HUES64 (cell line): ENCODE measurements around the gene OR51G1.

ENCODE experiments used
- H3K27ac ChIP-seq: 2 replicates; pipeline ENCODE4 v1.7.0; 2013; ENCODE audit warnings: low read depth, low read length, inconsistent platforms
- H3K27me3 ChIP-seq: 2 replicates; pipeline ENCODE4 v1.6.1; 2013; ENCODE audit warnings: mild to moderate bottlenecking, low read length; ENCODE audit not compliant: insufficient read depth
- H3K36me3 ChIP-seq: 2 replicates; pipeline ENCODE4 v1.6.1; 2013; ENCODE audit warnings: mild to moderate bottlenecking, low read length; ENCODE audit not compliant: insufficient read depth
- H3K4me1 ChIP-seq: 2 replicates; pipeline ENCODE4 v1.6.1; 2013; ENCODE audit warnings: mild to moderate bottlenecking, low read length, moderate library complexity; ENCODE audit not compliant: insufficient read depth
- H3K4me3 ChIP-seq: 2 replicates; pipeline ENCODE4 v1.5.1; 2013; ENCODE audit warnings: mild to moderate bottlenecking, low read length, moderate library complexity
- H3K9ac ChIP-seq: 2 replicates; pipeline ENCODE4 v1.6.1; 2013; ENCODE audit warnings: mild to moderate bottlenecking, low read depth, low read length
- H3K9me3 ChIP-seq: 2 replicates; pipeline ENCODE4 v1.6.1; 2013; ENCODE audit warnings: low read depth, low read length; ENCODE audit not compliant: insufficient read depth
- WGBS: fragments of 150-250, 120-280 bp; methylation state at CpG from one replicate; pipeline ENCODE4 v1.1.7; 2013; ENCODE audit warnings: missing lambda C conversion rate; 5-methylcytosine and 5-hydroxymethylcytosine counted together

OR51G1 gene

GRCh38 chr11:4916581-4916980, 7.6 kb downstream of the OR51G1 start:
- Histone ChIP-seq H3K9ac (no peak overlapping the region), H3K36me3 (no peaks in the 10 kb centered on the region), H3K27ac (no peak overlapping the region), H3K27me3 (no peaks in the 10 kb centered on the region), H3K4me3 (no peak overlapping the region), H3K4me1 (no peaks in the 10 kb centered on the region), H3K9me3 (no peaks in the 10 kb centered on the region)

DNA sequence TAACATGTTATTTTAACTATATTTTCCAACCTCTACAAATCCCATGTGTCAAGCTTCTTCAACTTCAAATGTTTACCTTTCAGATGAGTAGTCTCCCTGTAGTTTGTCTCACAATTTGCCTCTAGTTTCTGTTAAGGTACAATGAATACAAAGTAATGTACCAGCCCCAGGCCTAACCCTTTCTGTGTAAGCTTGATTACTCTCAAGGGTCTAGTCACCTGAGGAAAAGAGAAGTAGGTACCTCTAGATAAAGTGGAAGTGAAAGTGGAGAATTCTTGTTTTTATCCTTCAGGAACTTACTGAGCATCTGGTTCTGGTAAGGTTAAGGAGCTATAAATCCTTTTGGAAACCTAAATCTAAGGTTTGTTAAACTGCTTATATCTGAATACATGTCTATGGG, 20.7 kb downstream of the OR51G1 start, which contains the start of gene OR51A7:
Gene OR51A7, plus strand, starts transcription at position 300 of the 400 bp plus-strand sequence. CDS start 3,587 bp downstream, outside the sequence.
- Histone ChIP-seq H3K27me3 (no peaks in the 10 kb centered on the region), H3K9ac (no peak within 1 kb of the TSS), H3K9me3 (no peaks in the 10 kb centered on the region), H3K4me3 (no peak within 1 kb of the TSS), H3K27ac (no peak within 1 kb of the TSS), H3K4me1 (peaks cover under 1% of the 10 kb centered on the region), H3K36me3 (no peaks in the 10 kb centered on the region)

GRCh38 chr11:4891996-4892640, 32.0 kb downstream of the OR51G1 start:
- Histone ChIP-seq H3K9ac (no peak overlapping the region), H3K36me3 (no peaks in the 10 kb centered on the region), H3K4me1 (no peaks in the 10 kb centered on the region), H3K9me3 (no peaks in the 10 kb centered on the region), H3K27me3 (no peaks in the 10 kb centered on the region), H3K27ac (no peak overlapping the region), H3K4me3 (no peak overlapping the region)
- WGBS = 100% methylated on average over 1 of the region's 1 CpG

- 94% methylated on average over 2 of the region's 2 CpGs for WGBS
- H3K9ac ChIP-seq = no peak overlapping the region
- H3K9me3 ChIP-seq = no peaks in the 10 kb centered on the region
- no peaks in the 10 kb centered on the region for H3K4me1 ChIP-seq
- H3K27me3 ChIP-seq = no peaks in the 10 kb centered on the region
- H3K4me3 ChIP-seq = no peak overlapping the region
- H3K27ac ChIP-seq = no peak overlapping the region
- no peaks in the 10 kb centered on the region for H3K36me3 ChIP-seq
Measured at GRCh38 chr11:4890279-4890678, 33.9 kb downstream of the OR51G1 start.

DNA sequence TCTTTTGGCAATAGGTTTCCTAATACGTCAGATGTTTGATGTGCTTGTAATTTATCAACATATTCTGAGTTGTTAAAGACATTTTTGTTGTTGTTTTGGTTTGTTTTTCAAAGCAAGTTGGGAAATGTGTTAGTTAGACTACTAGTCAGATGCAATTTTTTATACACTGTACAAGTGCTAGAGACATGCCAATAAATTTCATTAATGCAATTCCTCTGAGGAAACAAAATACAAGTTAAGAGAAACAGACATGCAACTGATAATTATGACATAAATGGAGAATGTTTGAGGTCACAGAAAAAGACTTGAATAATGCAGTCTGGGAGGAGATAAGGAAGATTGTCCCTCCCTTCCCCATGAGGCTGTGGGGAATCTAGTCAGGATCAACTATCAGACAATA, 36.5 kb downstream of the OR51G1 start:
- 0% methylated on average over 1 of the region's 1 CpG for WGBS

GRCh38 chr11:4886186-4886585, 38.0 kb downstream of the OR51G1 start:
- no peaks in the 10 kb centered on the region for H3K9me3 ChIP-seq
- H3K27ac ChIP-seq = no peak overlapping the region
- H3K4me3 ChIP-seq = no peak overlapping the region
- no peaks in the 10 kb centered on the region for H3K4me1 ChIP-seq
- 92% methylated on average over 3 of the region's 3 CpGs for WGBS
- no peak overlapping the region for H3K9ac ChIP-seq
- no peaks in the 10 kb centered on the region for H3K36me3 ChIP-seq
- no peaks in the 10 kb centered on the region for H3K27me3 ChIP-seq

More for the DNA sequence above, 36.5 kb downstream of the OR51G1 start:
- Histone ChIP-seq H3K4me3 (no peak overlapping the region), H3K9me3 (no peaks in the 10 kb centered on the region), H3K27me3 (no peaks in the 10 kb centered on the region), H3K9ac (no peak overlapping the region), H3K4me1 (no peaks in the 10 kb centered on the region), H3K36me3 (no peaks in the 10 kb centered on the region), H3K27ac (no peak overlapping the region)

DNA sequence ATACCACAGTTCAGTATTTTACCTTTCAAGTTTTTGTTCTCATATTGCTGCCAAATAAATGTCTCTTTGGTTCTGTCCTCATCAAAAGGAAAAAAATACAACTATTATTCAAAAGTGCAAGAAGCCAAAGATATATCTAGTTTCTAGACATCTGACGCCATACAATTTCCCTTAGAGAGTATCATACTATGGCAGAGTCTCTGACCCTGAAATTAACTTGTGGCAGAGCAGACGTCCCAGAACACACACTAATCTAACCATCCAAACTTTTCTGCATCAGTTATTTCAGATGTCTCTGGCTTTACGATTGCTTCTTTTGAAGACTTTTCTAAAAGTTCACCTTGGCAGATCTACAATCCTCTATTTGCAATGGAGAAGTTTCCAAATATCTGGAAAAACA, 39.8 kb downstream of the OR51G1 start:
- H3K36me3 ChIP-seq = no peaks in the 10 kb centered on the region
- H3K4me3 ChIP-seq = no peak overlapping the region
- no peak overlapping the region for H3K9ac ChIP-seq
- H3K27me3 ChIP-seq = no peaks in the 10 kb centered on the region
- no peaks in the 10 kb centered on the region for H3K9me3 ChIP-seq
- no peaks in the 10 kb centered on the region for H3K4me1 ChIP-seq
- WGBS = 90% methylated on average over 3 of the region's 3 CpGs
- H3K27ac ChIP-seq = no peak overlapping the region

DNA sequence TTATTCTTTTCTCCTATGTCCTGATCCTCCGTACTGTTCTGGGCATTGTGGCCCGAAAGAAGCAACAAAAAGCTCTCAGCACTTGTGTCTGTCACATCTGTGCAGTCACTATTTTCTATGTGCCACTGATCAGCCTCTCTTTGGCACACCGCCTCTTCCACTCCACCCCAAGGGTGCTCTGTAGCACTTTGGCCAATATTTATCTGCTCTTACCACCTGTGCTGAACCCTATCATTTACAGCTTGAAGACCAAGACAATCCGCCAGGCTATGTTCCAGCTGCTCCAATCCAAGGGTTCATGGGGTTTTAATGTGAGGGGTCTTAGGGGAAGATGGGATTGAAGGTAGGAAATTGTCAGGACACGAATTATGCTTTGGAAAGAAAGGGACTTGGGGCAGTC, 41.6 kb downstream of the OR51G1 start:
- no peaks in the 10 kb centered on the region for H3K36me3 ChIP-seq
- no peak overlapping the region for H3K9ac ChIP-seq
- H3K4me1 ChIP-seq = no peaks in the 10 kb centered on the region
- WGBS = 93% methylated on average over 5 of the region's 5 CpGs
- no peak overlapping the region for H3K4me3 ChIP-seq
- H3K9me3 ChIP-seq = no peaks in the 10 kb centered on the region
- no peak overlapping the region for H3K27ac ChIP-seq
- no peaks in the 10 kb centered on the region for H3K27me3 ChIP-seq

- no peaks in the 10 kb centered on the region for H3K4me1 ChIP-seq
- WGBS = 92% methylated on average over 8 of the region's 8 CpGs
- no peaks in the 10 kb centered on the region for H3K27me3 ChIP-seq
- no peaks in the 10 kb centered on the region for H3K9me3 ChIP-seq
- H3K36me3 ChIP-seq = no peaks in the 10 kb centered on the region
- H3K4me3 ChIP-seq = no peak within 1 kb of the TSS
- H3K27ac ChIP-seq = no peak within 1 kb of the TSS
- no peak within 1 kb of the TSS for H3K9ac ChIP-seq
Measured at GRCh38 chr11:4881860-4882500, 42.2 kb downstream of the OR51G1 start, which contains the start of gene OR51T1. OR51T1 (plus strand) TSS chr11:4881900; CDS start chr11:4881900, 0 bp downstream.

GRCh38 chr11:4881188-4881587, 43.0 kb downstream of the OR51G1 start:
- 91% methylated on average over 4 of the region's 4 CpGs for WGBS
- H3K9ac ChIP-seq = no peak overlapping the region
- no peaks in the 10 kb centered on the region for H3K36me3 ChIP-seq
- H3K4me3 ChIP-seq = no peak overlapping the region
- H3K4me1 ChIP-seq = no peaks in the 10 kb centered on the region
- H3K27ac ChIP-seq = no peak overlapping the region
- H3K9me3 ChIP-seq = no peaks in the 10 kb centered on the region
- no peaks in the 10 kb centered on the region for H3K27me3 ChIP-seq
